ENCODE data around the gene PPP6R1.
"Not testable (repeated sequence)": the region's sequence is repeated elsewhere in the genome, so short reads cannot be mapped to it uniquely, and the experiment has no call there.

Gene PPP6R1

DNA sequence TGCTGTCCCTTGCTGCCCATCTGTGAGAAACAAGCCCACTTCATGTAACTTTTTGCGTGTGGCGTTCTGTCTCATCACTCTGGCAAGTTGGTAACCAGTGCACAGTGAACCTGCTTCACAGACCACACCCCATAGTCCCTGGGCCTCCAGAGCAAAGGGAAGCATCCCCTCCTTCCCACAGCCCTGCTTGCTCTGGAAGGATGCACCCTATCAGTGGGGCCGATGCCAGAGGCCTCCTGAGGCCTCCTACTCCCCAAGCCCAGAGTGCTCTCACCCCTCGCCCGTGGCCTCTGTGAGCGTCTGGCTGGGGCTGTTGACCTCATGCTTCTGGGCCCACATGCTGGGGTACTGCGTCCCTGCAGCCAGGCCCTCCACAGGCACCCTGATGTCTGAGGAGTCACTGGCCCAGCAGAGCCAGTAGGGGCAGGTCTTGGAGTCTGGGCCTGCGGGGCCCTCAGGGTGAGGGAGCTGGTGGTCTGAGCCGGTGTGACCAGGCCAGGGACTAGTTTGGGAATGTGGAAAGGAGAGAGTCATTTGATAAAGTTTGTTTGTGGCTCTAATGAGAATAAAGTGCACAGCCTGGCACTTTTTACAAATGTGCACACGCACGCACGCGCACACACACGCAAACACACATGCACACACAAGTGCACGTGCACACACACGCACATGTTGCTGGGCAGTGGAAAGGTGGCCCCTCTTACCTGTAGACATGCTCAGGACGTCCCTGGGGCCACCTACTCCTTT lies 35.4 kb downstream of the PPP6R1 start:
- no peak for DNase-seq

GRCh38 chr19:55220525-55220924 lies 38.3 kb downstream of the PPP6R1 start:
- DNase-seq = no peak

- DNase-seq = peak; percentile 100
Observed at GRCh38 chr19:55216461-55217198, 42.2 kb downstream of the PPP6R1 start.

DNA sequence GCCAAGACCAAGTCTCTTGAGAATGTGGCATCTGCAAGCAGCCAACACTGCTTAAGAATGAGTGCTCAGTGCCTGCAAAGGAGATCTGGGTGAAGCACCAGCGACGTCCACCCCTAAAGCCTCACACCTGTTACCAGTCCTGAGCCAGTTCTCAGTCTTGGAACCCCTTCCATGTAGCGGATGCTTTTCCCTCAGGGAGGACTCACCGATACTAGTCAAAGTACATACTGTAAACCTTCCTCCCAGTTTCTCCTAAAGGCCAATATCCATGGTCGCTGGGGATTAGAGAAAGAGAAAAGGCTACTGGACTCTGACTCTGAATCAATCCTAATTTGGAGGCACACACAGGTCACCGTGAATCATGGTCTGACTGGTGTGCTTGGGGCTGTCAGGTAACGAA lies 45.3 kb downstream of the PPP6R1 start:
- no peak for DNase-seq

DNA sequence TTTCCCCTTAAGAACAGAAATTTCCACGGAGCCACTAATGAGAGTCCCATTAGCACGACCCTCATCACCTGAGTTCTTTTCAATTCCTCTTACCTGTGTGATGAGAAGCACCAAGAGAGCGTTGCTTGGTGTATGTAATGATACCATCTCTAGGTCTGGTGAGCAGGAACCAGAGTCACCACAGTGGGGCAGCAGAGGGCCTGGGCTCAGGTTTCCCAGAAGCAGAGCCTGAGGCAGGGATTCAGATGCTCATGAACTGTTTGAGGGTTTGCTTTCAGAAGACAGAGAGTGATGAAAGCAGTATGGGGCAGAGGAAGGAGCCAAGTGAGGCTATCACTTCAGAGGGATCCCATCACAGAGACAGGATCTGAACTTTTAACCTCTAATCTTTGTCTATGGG lies 46.4 kb downstream of the PPP6R1 start:
- peak; percentile 35 for DNase-seq

GRCh38 chr19:55209693-55210472 lies 48.9 kb downstream of the PPP6R1 start:
- DNase-seq = no peak

DNA sequence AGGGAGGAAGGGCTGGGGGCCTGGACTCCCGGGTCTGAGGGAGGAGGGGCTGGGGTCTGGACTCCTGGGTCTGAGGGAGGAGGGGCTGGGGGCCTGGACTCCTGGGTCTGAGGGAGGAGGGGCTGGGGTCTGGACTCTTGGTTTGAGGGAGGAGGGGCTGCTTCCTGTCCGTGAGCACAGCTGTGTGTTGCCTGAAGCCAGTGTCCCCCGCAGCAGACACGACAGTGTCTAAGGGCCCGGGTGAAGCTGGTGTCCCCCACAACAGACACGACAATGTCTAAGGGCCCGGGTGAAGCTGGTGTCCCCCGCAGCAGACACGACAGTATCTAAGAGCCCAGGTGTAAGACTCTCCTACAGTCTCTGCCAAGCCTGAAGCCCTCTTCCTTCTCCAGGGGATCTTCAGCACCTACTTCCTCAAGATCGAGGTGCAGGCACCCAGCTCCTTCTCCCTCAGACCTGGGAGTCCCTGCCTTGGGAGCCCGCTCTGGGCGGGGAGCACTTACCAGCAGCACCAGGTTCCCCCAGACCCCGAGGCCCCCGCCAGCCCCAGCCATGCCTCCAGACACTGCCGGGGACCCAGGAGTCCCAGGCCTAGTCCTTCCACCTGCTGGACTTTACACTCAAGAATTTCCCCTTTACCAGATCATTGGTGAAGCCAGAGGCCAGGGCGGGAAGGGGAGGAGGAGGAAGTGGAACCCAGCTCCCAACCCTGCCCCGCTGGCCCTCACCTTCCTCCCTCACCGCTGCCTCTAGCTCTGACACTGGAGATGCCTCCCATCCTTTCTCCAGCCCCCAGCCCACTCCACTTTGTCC lies 49.7 kb downstream of the PPP6R1 start, which contains the start of gene PTPRH:
Gene PTPRH, minus strand, starts transcription at position 622 of the 813 bp plus-strand sequence. Its CDS starts 68 bp downstream, at position 554.
- peak; percentile 57 for DNase-seq

- peak; percentile 87 for DNase-seq
Observed at GRCh38 chr19:55206664-55207500, 51.9 kb downstream of the PPP6R1 start.

- not testable (repeated sequence) for DNase-seq
Observed at GRCh38 chr19:55202199-55202598, 56.6 kb downstream of the PPP6R1 start.

GRCh38 chr19:55199620-55200204 lies 59.1 kb downstream of the PPP6R1 start:
- no peak for DNase-seq

- no peak for DNase-seq
Observed at GRCh38 chr19:55198651-55199050, 60.2 kb downstream of the PPP6R1 start.

GRCh38 chr19:55197528-55197927 lies 61.3 kb downstream of the PPP6R1 start:
- DNase-seq = no peak

- DNase-seq = no peak
Observed at GRCh38 chr19:55196803-55197202, 62.0 kb downstream of the PPP6R1 start.

- DNase-seq = peak; percentile 70
Observed at GRCh38 chr19:55193481-55193880, 65.3 kb downstream of the PPP6R1 start.

DNA sequence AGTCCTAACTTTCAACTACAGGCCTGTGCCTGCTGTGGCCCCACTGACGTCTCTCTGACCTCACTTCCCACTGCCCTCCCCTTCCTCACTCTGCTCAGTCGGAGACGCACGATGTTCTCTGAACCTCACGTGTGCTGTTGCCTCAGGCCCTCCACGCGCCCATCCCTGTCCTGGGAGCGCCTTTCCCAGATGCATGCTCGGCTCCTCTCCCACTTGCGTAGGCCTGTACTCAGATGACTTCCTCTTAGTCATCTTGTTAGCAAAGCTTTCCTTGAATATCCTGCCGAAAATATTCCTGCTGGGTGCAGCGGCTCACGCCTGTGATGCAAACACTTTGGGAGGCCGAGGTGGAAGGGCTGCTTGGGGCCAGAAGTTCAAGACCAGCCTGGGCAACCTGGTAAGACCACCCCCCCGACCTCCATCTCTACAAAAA lies 69.4 kb downstream of the PPP6R1 start:
- DNase-seq = no peak

- no peak for DNase-seq
Observed at GRCh38 chr19:55188625-55189024, 70.2 kb downstream of the PPP6R1 start.

GRCh38 chr19:55186080-55186479 lies 72.7 kb downstream of the PPP6R1 start:
- no peak for DNase-seq

- no peak for DNase-seq
Observed at GRCh38 chr19:55181740-55182139, 77.1 kb downstream of the PPP6R1 start.

All from MV-4-11 (cell line).